HCEC 1CT (cell line): ENCODE results near the gene HP1BP3.

ENCODE experiments used
- DNase-seq: peaks from one replicate; pipeline ENCODE4 v3.0.0-alpha.2; 2017

Gene HP1BP3

GRCh38 chr1:20770314-20771087 is 16.6 kb downstream of the HP1BP3 start:
- no peak for DNase-seq

- DNase-seq: no peak
These were observed 19.8 kb downstream of the HP1BP3 start for GRCh38 chr1:20767271-20767670.

DNA sequence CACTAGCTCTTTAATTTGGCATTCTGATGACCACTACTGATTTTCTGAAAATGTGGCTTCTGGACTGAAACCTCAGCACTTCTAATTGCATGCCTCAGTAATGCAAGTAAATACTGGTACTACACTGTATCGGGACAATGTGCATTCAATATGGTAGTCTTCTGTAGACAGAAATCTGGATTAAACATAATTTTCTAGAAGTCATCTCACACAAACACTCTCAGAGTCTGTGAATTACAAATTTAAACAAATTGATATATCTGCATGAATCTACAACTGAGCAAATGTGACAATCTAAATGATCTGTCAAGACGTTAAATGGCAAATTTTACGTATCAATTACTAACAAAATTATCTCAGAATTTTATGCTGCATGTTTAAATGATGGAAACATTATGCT is 23.7 kb downstream of the HP1BP3 start:
- no peak for DNase-seq

DNA sequence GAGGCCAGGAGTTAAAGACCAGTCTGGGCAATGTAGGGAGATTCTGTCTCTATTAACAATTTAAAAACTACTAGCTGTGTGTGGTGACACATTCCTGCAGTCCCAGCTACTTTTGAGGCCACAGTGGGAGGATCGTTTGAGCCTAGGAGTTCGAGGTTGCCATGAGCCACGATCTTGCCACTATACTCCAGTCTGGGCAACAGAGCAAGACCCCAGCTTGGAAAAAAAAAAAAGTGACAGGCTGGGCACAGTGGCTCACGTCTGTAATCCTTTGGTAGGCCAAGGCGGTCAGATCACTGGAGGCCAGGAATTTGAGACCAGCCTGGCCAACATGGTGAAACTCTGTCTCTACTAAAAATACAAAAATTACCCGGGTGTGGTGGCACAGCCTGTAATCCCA is 26.8 kb downstream of the HP1BP3 start:
- DNase-seq: no peak

- peak; percentile 18 for DNase-seq
These were observed 33.5 kb downstream of the HP1BP3 start for GRCh38 chr1:20753589-20753988.

- DNase-seq: no peak
These were observed 35.6 kb downstream of the HP1BP3 start for GRCh38 chr1:20751462-20751990.

GRCh38 chr1:20742671-20743070 is 44.4 kb downstream of the HP1BP3 start:
- no peak for DNase-seq

- DNase-seq: no peak
These were observed 46.3 kb downstream of the HP1BP3 start for GRCh38 chr1:20740781-20741180.

- peak; percentile 85 for DNase-seq
These were observed 47.9 kb downstream of the HP1BP3 start for GRCh38 chr1:20739225-20739624.

DNA sequence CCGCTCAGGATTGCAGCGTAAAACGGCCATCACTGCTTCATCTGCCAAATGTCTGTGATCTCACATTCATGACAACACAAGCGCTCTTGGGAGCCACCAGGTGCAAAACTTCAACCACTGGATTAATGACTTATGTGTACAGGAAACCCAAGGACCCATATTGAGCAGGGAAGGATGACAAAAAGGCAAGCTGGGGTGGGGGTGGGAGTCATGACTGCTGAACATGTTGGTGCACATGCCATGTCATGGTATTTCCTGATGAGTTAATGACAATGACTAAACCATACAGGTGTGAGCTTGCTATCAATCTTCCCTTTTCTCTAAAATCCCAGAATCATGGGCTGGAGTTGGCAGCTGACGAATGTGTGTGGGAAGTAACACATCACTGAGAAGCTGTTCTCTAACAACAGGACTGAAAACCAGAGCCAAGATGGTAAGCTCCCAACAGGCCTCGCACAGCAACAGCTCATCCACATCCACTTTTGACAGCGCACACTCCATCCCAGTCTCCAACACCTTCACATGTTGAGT is 51.5 kb downstream of the HP1BP3 start:
- no peak for DNase-seq

- DNase-seq: no peak
These were observed 53.6 kb downstream of the HP1BP3 start for GRCh38 chr1:20733360-20733975.

- peak; percentile 99 for DNase-seq
These were observed 54.3 kb downstream of the HP1BP3 start, which contains the start of gene SH2D5 for GRCh38 chr1:20732588-20733359. Gene SH2D5 (minus strand): TSS chr1:20732703. CDS start chr1:20728044, 4,659 bp downstream.

DNA sequence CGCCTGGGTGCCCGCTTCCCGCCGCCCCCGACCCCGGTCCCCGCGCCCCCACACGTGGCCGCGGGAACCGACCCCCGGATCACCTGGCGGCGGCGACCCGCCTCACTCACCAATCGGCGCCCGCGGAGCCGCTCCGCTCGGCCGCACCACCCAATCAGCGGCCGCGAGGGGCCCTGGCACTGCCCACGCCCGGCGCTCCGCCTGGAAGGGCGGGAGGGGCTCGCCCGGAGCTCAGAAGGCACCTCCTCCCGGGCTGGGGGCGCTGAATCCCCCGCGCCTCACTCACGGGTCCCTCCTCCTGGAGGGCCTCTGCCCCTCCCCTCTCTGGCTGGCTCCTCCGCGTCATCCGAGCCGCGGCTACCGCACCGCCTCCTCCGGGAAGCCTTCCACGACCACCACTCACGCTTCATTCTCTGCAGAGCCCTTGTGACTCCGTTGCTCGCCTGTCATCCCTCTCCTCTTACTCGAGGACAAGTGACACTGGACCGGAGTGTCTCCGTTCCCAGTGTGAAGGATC is 55.0 kb downstream of the HP1BP3 start:
- DNase-seq: peak; percentile 80

- DNase-seq: peak; percentile 14
These were observed 55.8 kb downstream of the HP1BP3 start for GRCh38 chr1:20731057-20731991.

GRCh38 chr1:20730690-20731056 is 56.4 kb downstream of the HP1BP3 start:
- DNase-seq: no peak

DNA sequence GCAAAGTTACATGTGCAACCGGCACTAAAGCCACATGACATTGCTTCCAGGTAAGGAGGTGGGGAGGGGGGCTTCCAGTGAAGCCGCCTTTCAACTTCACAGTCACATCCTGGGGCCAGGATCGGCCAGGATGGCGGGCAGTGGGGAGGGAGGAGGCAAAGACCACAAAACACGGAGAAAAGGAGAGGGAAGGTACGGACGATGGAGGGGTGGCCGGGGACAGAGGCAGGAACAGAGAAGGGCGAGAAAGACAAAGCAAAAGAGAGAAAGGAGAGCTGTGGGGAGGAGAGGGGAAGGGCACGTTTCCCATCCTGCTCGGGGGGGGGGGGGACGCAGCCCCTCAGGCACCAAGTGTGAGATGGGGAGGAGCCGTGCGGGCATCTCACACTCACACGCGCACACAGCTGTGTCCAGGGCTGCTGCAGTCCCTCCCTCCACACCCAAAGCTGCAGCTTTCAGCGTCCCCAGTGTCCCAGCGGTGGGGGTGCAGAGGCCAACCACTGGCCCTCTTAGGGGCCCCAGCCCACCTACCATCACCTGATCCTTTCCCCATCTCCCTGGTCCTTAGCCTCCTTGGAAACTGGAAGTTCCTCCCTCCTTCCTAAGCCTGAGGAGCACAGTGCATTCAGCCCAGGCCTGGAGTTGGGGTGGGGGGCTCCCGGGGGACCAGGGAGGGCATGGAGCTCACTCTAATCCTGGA is 57.0 kb downstream of the HP1BP3 start:
- DNase-seq: no peak

DNA sequence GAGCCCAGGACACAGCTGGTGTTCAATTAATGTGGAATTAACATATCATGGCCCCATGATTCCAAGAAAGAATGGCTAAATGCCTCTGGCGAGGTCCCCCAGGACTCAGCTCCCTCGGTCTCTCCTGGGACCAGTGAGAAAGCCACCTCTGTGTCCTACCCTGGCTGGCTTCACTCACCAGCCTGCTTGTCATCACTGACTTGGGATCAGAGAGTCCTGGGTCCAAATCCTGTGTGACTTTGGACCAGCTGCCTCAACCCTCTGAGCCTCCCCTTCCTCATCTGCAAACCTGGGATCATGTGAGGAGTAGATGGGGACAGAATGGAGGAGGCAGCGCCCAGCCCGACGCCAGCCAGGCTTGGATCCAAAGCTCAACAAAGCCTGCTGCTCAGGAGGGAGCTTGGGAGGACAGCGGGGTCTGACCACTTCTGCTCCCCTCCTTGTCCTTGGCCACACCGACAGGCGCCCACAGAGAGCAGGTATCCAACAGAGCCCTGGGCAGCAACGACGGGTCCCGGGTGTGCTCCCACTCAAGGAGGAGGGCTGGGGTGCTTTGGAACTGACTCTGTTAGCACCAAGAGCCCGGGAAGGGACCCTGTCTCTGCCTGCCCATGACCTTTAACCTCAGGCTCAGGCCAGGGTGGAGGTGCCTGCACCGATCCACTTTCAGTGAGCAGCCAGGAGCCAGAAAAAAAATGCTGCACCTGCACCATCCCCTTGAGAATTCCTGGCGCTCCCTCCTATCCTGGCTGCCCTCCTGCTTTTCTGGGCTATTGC is 57.8 kb downstream of the HP1BP3 start:
- DNase-seq: no peak

DNA sequence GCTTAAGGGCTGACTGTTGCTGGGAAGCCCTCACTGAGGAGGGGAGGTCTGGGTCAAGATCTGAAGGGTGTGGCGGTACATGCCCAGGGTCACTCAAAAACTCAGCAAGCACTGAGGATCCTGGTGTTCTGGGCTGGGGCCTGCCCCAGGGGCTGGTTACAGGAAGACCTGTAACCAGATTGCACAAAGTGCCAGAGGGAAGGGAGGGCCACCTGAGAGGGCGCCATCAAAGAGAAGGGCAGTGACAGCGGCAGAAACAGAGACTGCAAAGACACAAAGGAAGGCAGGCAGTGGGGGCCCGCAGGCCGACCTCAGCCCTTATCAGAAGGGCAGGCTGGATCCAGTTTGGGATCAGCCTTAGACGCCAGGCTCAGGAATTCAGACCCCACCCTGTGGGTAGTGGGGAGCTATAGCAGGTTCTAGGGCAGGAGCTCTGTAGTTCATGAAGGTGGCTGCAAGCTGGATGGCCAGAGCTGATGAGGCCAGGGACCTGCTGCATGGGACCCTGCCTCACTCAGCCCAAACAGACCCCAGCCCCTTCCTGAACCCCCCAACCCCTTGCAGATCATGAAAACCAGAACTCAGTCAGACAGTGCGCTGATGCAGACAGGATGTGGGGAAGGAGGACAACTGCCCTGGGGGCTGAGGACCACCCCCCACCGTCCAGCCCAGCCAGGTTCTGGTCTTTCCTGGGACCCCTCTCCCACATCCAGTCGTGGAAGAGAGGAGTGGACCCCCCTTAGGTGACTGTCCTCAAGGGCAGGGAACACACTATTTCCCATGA is 58.5 kb downstream of the HP1BP3 start:
- no peak for DNase-seq

DNA sequence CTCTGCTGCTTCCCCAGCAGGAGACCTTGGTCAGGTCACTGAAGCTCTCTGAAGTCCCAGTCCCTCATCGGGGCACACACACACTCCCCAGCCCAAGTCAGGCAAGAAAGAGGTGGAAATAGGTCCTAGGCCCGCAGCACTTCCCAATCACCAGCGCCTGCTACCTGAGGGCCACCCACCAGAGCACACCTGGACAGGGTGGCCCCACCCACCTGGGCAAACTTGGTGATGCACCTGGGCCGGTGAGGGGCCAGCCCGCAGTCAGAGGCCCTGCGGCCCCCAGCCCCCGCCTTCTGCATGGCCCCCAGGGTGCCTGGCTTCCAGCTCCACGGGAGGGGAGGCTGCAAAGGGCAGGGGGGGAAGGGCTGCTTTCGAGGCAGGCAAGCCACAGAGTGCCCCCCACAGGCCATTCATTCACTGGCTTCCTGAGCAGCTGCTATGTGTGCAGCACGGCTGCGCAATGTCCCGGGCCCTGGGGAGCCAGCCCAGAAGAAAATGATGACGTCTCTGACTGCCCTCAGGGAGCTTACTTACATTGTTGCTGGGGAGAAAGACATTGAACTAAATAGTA is 59.3 kb downstream of the HP1BP3 start:
- DNase-seq: peak; percentile 27
